Measurements from ENCODE around the gene ST8SIA6.

DNA sequence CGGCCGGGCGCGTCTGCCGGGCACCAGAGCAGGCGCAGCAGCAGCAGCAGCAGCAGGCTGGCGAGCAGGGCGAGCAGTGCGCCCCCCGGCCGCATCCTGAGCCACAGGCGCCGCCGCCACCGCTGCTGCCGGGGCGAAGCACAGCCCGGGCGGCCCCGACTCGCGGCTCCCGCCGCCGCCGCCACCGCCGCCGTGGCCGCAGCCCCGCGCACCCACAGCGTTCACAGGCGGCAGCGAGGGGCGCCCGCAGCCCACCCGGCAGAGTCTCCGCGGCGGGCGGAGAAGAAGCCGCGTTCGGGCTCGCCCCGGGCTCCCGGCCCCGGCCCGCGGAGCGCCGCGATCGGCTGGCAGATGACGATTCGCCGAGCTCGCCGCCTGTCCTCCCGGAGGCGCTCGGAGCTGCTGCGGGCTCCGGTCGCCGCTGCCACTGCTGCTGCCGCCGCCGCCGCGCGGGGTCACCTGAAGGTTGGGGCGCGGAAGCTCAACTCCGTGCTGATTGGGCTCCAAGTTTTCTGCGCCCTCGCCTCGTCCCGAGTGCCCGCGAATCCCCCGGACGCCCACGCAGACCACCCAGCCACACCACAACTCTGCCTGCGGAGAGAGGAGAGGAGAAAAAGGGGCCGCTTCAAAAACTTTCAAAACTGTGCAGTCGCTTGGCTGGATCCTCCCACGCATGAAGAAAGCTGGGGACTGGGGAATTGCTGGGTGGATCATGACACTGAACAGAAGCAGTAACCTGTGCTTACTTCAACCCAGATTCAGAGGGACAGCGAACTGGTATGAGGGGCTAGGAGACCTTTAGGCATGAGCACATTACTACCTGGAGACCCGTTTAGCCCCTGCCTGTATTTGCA lies at the start of gene ST8SIA6:
- TF ChIP-seq, protein P1, sequence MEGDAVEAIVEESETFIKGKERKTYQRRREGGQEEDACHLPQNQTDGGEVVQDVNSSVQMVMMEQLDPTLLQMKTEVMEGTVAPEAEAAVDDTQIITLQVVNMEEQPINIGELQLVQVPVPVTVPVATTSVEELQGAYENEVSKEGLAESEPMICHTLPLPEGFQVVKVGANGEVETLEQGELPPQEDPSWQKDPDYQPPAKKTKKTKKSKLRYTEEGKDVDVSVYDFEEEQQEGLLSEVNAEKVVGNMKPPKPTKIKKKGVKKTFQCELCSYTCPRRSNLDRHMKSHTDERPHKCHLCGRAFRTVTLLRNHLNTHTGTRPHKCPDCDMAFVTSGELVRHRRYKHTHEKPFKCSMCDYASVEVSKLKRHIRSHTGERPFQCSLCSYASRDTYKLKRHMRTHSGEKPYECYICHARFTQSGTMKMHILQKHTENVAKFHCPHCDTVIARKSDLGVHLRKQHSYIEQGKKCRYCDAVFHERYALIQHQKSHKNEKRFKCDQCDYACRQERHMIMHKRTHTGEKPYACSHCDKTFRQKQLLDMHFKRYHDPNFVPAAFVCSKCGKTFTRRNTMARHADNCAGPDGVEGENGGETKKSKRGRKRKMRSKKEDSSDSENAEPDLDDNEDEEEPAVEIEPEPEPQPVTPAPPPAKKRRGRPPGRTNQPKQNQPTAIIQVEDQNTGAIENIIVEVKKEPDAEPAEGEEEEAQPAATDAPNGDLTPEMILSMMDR (IDR thresholded peaks at IDR 0.05) = no peak
- no peak for TF ChIP-seq POLR2A (IDR thresholded peaks at IDR 0.05)
